CD1c-positive myeloid dendritic cell (primary cell): Measurements from ENCODE around the gene ARHGEF17.

Source experiments
- DNase-seq: peaks from one replicate; pipeline ENCODE4 v3.0.0-alpha.2; 2016; ENCODE audit errors: extremely low spot score

Gene ARHGEF17

GRCh38 chr11:73355109-73355508 lies 47.0 kb downstream of the ARHGEF17 start:
- DNase-seq = no peak

GRCh38 chr11:73356979-73357860 lies 49.1 kb downstream of the ARHGEF17 start:
- no peak for DNase-seq

- no peak for DNase-seq
These were observed 50.0 kb downstream of the ARHGEF17 start for GRCh38 chr11:73358071-73358470.

- no peak for DNase-seq
These were observed 51.3 kb downstream of the ARHGEF17 start for GRCh38 chr11:73359341-73359740.

- DNase-seq = no peak
These were observed 52.1 kb downstream of the ARHGEF17 start for GRCh38 chr11:73359930-73360742.

- no peak for DNase-seq
These were observed 52.8 kb downstream of the ARHGEF17 start for GRCh38 chr11:73360743-73361369.

GRCh38 chr11:73361953-73362776 lies 54.1 kb downstream of the ARHGEF17 start:
- DNase-seq = no peak

- DNase-seq = no peak
These were observed 55.1 kb downstream of the ARHGEF17 start for GRCh38 chr11:73363147-73363546.

- DNase-seq = no peak
These were observed 57.5 kb downstream of the ARHGEF17 start for GRCh38 chr11:73365352-73366264.

- DNase-seq = peak; percentile 6
These were observed 58.2 kb downstream of the ARHGEF17 start for GRCh38 chr11:73366265-73366610.

- no peak for DNase-seq
These were observed 58.9 kb downstream of the ARHGEF17 start for GRCh38 chr11:73366953-73367352.

- DNase-seq = no peak
These were observed 59.5 kb downstream of the ARHGEF17 start for GRCh38 chr11:73367482-73368024.

GRCh38 chr11:73372375-73372993 lies 64.4 kb downstream of the ARHGEF17 start:
- no peak for DNase-seq

GRCh38 chr11:73374151-73374550 lies 66.1 kb downstream of the ARHGEF17 start:
- no peak for DNase-seq

GRCh38 chr11:73375830-73376159 lies 67.7 kb downstream of the ARHGEF17 start:
- no peak for DNase-seq

GRCh38 chr11:73376160-73376802 lies 68.2 kb downstream of the ARHGEF17 start, which contains the start of gene RELT:
RELT (plus strand) TSS chr11:73376399; CDS start chr11:73389137, 12,738 bp downstream.
- peak; percentile 98 for DNase-seq

GRCh38 chr11:73376803-73377629 lies 68.9 kb downstream of the ARHGEF17 start:
- DNase-seq = peak; percentile 83

- no peak for DNase-seq
These were observed 71.3 kb downstream of the ARHGEF17 start for GRCh38 chr11:73379189-73379880.
